Endothelial cell of umbilical vein (primary cell): ENCODE data around the gene PNKD. TPM values are rescaled to one million over a fixed set of nuclear protein-coding genes. Genes with fewer than 3 reads are reported as not detected.

ENCODE experiments used
- BruUV-seq: library from RNA; stranded (reverse); fragments of 400-500 nt; replicated peaks from 2 replicates; lab custom pipeline; 2021; lab: Mats Ljungman, UMichigan
- CTCF ChIA-PET: fragments of 300-600, 350-600 bp; sonication (Branson Sonifier 250); formaldehyde crosslinking; loops from one replicate; lab custom pipeline; 2021; ENCODE audit warnings: antibody characterized with exemption, inconsistent platforms; lab: Charles Lee
- POLR2A ChIA-PET: fragments of 300-600, 350-600 bp; sonication (Branson Sonifier 250); formaldehyde crosslinking; loops from one replicate; lab custom pipeline; 2021; ENCODE audit warnings: antibody characterized with exemption, inconsistent platforms; lab: Charles Lee
- DNase-seq: peaks from one replicate; pipeline ENCODE4 v3.0.0-alpha.2; 2011; ENCODE audit warnings: low read depth, low spot score
- FAIRE-seq: peaks from 2 replicates; lab custom pipeline; 2011; peaks lifted over from hg19 to GRCh38; lab: Jason Lieb, UNC
- H2AFZ ChIP-seq: 2 replicates; pipeline ENCODE4 v1.6.0; 2012; ENCODE audit warnings: low read depth, low read length, control low read depth, inconsistent platforms
- H3K27ac ChIP-seq: 2 replicates; pipeline ENCODE4 v1.5.1; 2011; ENCODE audit warnings: low read depth, mild to moderate bottlenecking, control low read depth, low read length, moderate library complexity; ENCODE audit not compliant: insufficient read depth
- H3K27me3 ChIP-seq, 2 experiments: 2 replicates each; pipeline versions ENCODE4 v1.6.0 to v1.6.1; 2011; ENCODE audit warnings: low read length in 2 of 2, mixed read lengths in 1 of 2; ENCODE audit not compliant: control insufficient read depth in 2 of 2, insufficient read depth in 2 of 2
- H3K36me3 ChIP-seq, 2 experiments: 2 replicates in 1 of 2; 3 replicates in 1 of 2; pipeline ENCODE4 v1.5.1; 2011; ENCODE audit warnings: low read length in 2 of 2, mild to moderate bottlenecking in 1 of 2, moderate library complexity in 1 of 2; ENCODE audit not compliant: control insufficient read depth in 2 of 2, insufficient read depth in 2 of 2; ENCODE audit errors: extremely low read depth in 1 of 2
- H3K4me1 ChIP-seq: 3 replicates; pipeline ENCODE4 v1.5.1; 2011; ENCODE audit warnings: mild to moderate bottlenecking, low read length; ENCODE audit not compliant: control insufficient read depth, insufficient read depth; ENCODE audit errors: extremely low read depth
- H3K4me2 ChIP-seq: 2 replicates; pipeline ENCODE4 v1.6.1; 2011; ENCODE audit warnings: low read length, control low read depth, mixed read lengths; ENCODE audit not compliant: insufficient read depth
- H3K4me3 ChIP-seq, 3 experiments: fragments of 200-600 bp in 1 of 3; sonication (generic), shearing (Covaris generic) in 1 of 3; replicated peaks in 1 of 3; 2 replicates each; pipeline ENCODE4 v1.5.1; 2011 to 2016; ENCODE audit warnings: control low read depth in 3 of 3, low read length in 3 of 3, mild to moderate bottlenecking in 2 of 3, inconsistent platforms in 1 of 3, low read depth in 1 of 3, moderate library complexity in 1 of 3; ENCODE audit not compliant: insufficient read depth in 1 of 3
- H3K79me2 ChIP-seq: 2 replicates; pipeline ENCODE4 v1.6.0; 2012; ENCODE audit warnings: low read length, inconsistent platforms; ENCODE audit not compliant: control insufficient read depth, insufficient read depth
- H3K9ac ChIP-seq: replicated peaks from 2 replicates; pipeline ENCODE3; 2011; ENCODE audit warnings: low read length, control low read depth; ENCODE audit not compliant: insufficient read depth; ENCODE audit errors: extremely low read depth
- H3K9me1 ChIP-seq: replicated peaks from 3 replicates; pipeline ENCODE4 v1.6.0; 2011; ENCODE audit warnings: mild to moderate bottlenecking, low read length; ENCODE audit not compliant: control insufficient read depth, insufficient read depth; ENCODE audit errors: extremely low read depth
- H3K9me3 ChIP-seq: replicated peaks from 2 replicates; pipeline ENCODE4 v1.5.1; 2012; ENCODE audit warnings: low read length, inconsistent platforms; ENCODE audit not compliant: control insufficient read depth, insufficient read depth
- H4K20me1 ChIP-seq: replicated peaks from 2 replicates; pipeline ENCODE3; 2011; ENCODE audit warnings: mild to moderate bottlenecking, low read length; ENCODE audit not compliant: control insufficient read depth, insufficient read depth; ENCODE audit errors: extremely low read depth
- EZH2 ChIP-seq: IDR thresholded peaks from 2 replicates; pipeline ENCODE4 v1.6.1; 2012; ENCODE audit warnings: borderline replicate concordance, low read depth, mild to moderate bottlenecking, moderate library complexity, low read length, inconsistent platforms; ENCODE audit not compliant: severe bottlenecking
- FOS ChIP-seq: IDR thresholded peaks from 2 replicates; pipeline ENCODE4 v1.6.1; 2011; ENCODE audit warnings: mild to moderate bottlenecking, low read length, moderate library complexity, borderline replicate concordance; ENCODE audit not compliant: insufficient read depth
- GATA2 ChIP-seq: IDR thresholded peaks from 2 replicates; pipeline ENCODE4 v1.7.0; 2011; ENCODE audit warnings: low read depth, mild to moderate bottlenecking, moderate library complexity, mixed read lengths, low read length; ENCODE audit not compliant: insufficient read length, insufficient read depth
- JUN ChIP-seq: IDR thresholded peaks from 2 replicates; pipeline ENCODE4 v1.6.1; 2011; ENCODE audit warnings: borderline replicate concordance, low read depth; ENCODE audit not compliant: insufficient read length, insufficient read depth
- MAX ChIP-seq: IDR thresholded peaks from 2 replicates; pipeline ENCODE4 v1.6.1; 2011; ENCODE audit not compliant: insufficient read depth, insufficient read length
- MYC ChIP-seq: IDR thresholded peaks from one replicate; pipeline ENCODE4 v1.6.1; 2011; ENCODE audit warnings: mild to moderate bottlenecking, low read depth, low read length
- POLR2A ChIP-seq: IDR thresholded peaks from 2 replicates; pipeline ENCODE4 v1.6.1; 2012; ENCODE audit warnings: low read depth, mild to moderate bottlenecking, control low read depth, low read length
- POLR2AphosphoS5 ChIP-seq: IDR thresholded peaks from 2 replicates; pipeline ENCODE4 v1.6.1; 2012; ENCODE audit warnings: low read depth, mild to moderate bottlenecking, control low read depth, low read length, moderate library complexity; ENCODE audit not compliant: insufficient read depth
- dilution Hi-C: fragments of 300-500 bp; cut with MboI; formaldehyde crosslinking; loops from one replicate; pipeline ENCODE4 v1.15.0; 2019; ENCODE audit warnings: low sequenced_read_pairs; ENCODE audit not compliant: extremely low pct_ligation_motif_present
- intact Hi-C: fragments of 100-400 bp; cut with micrococcal nuclease; formaldehyde crosslinking; loops from one replicate; pipeline ENCODE4 v1.10.0; 2022
- polyA plus RNA-seq, 4 experiments: library from polyadenylated mRNA; depleted of rRNA in 3 of 4; stranded (reverse) in 3 of 4; unstranded in 1 of 4; fragments of >200 nt; gene quantifications; 2 replicates each; pipeline versions ENCODE4 v1.2.1 to v1.2.3, GENCODE V29; 2011 to 2012; ENCODE audit warnings: missing spikeins in 1 of 4
- total RNA-seq: library from RNA; stranded (reverse); gene quantifications from 2 replicates; pipeline ENCODE4 v1.2.3, GENCODE V29; 2021
- TF ChIP-seq, protein P1 (sequence below), 2 donors: IDR thresholded peaks; 1 replicate in 1 of 2; 2 replicates in 1 of 2; pipeline ENCODE4 v1.5.1; 2011; ENCODE audit warnings: low read length in 2 of 2, mild to moderate bottlenecking in 2 of 2, moderate library complexity in 2 of 2, control low read depth in 1 of 2, inconsistent platforms in 1 of 2, low read depth in 1 of 2; ENCODE audit not compliant: insufficient read depth in 1 of 2; ENCODE audit errors: extremely low read depth in 1 of 2

PNKD gene
- total and polyA plus RNA-seq, 2 donors (not counting 3 experiments of a cell fraction or from before 2014, with no cell fraction given): 56.1 to 88.3 TPM

GRCh38 chr2:218293715-218294429 is 23.6 kb downstream of the PNKD start:
- DNase-seq (no peak), FAIRE-seq (no peak)
- H3K27me3 ChIP-seq: no peaks in the 10 kb centered on the region
- intact Hi-C loops (loop anchor here (2.0 kb wide), 1 partner anchor 63 kb away; the partner anchor contains the start of gene CATIP), dilution Hi-C loops (no loop called here)
- H2AFZ ChIP-seq: no peak overlapping the region
- CTCF ChIA-PET: interaction anchor here (1.1 to 12.1 kb wide), 7 partner anchors 10 to 102 kb away, joined by 3 to 178 read pairs (median 4); partner anchors contain the start of genes AAMP, CATIP and PNKD
- TF ChIP-seq GATA2: no peak
- TF ChIP-seq JUN: no peak
- no peak for TF ChIP-seq FOS
- no peak for TF ChIP-seq POLR2A
- no peak for TF ChIP-seq EZH2
- no peak for TF ChIP-seq MYC
- TF ChIP-seq, protein P1, sequence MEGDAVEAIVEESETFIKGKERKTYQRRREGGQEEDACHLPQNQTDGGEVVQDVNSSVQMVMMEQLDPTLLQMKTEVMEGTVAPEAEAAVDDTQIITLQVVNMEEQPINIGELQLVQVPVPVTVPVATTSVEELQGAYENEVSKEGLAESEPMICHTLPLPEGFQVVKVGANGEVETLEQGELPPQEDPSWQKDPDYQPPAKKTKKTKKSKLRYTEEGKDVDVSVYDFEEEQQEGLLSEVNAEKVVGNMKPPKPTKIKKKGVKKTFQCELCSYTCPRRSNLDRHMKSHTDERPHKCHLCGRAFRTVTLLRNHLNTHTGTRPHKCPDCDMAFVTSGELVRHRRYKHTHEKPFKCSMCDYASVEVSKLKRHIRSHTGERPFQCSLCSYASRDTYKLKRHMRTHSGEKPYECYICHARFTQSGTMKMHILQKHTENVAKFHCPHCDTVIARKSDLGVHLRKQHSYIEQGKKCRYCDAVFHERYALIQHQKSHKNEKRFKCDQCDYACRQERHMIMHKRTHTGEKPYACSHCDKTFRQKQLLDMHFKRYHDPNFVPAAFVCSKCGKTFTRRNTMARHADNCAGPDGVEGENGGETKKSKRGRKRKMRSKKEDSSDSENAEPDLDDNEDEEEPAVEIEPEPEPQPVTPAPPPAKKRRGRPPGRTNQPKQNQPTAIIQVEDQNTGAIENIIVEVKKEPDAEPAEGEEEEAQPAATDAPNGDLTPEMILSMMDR (IDR thresholded peaks at IDR 0.05; ENCODE audit: extremely low read depth in 1 of 2, insufficient read depth in 1 of 2, low read depth in 1 of 2, low read length in 2 of 2): no peak
- TF ChIP-seq MAX: no peak
- no peak for TF ChIP-seq POLR2AphosphoS5
- H3K36me3 ChIP-seq: no peaks in the 10 kb centered on the region
- H4K20me1 ChIP-seq: no peaks in the 10 kb centered on the region
- H3K9me1 ChIP-seq: no peaks in the 10 kb centered on the region
- no TSS peak for BruUV-seq
- H3K9me3 ChIP-seq: no peaks in the 10 kb centered on the region
- H3K4me1 ChIP-seq: peaks cover 57% of the 10 kb centered on the region
- POLR2A ChIA-PET: no interaction called here
- no peak overlapping the region for H3K4me3 ChIP-seq
- H3K79me2 ChIP-seq: peaks cover 33% of the 10 kb centered on the region
- H3K4me2 ChIP-seq: no peak overlapping the region
- peak overlapping the region; percentile 94 for H3K27ac ChIP-seq
- no peak overlapping the region for H3K9ac ChIP-seq
